Heart left ventricle (tissue), 16 donors: ENCODE data around the gene HES5. TPM values are rescaled to one million over a fixed set of nuclear protein-coding genes. Genes with fewer than 3 reads are reported as not detected.

Experiments
- ATAC-seq, 4 donors: fragments of 200-7000 bp; cut with Tn5 transposase; one replicate each; pipeline ENCODE4 v1.9.1; 2020 to 2022; ENCODE audit warnings: moderate library complexity in 4 of 4, mild to moderate bottlenecking in 3 of 4, moderate number of reproducible peaks in 1 of 4
- DNase-seq, 5 donors: peaks; one replicate each; pipeline ENCODE4 v3.0.0-alpha.2; 2020
- H3K27ac ChIP-seq, 12 donors: fragments of 200-600 bp; sonication (generic) in 4 of 12; one replicate each; pipeline versions ENCODE4 v1.5.0 to v1.8.0; 2016 to 2022; ENCODE audit warnings: mild to moderate bottlenecking in 2 of 12
- H3K27me3 ChIP-seq, 9 donors: fragments of 200-600 bp; sonication (generic) in 2 of 9; one replicate each; pipeline versions ENCODE4 v1.5.1 to v1.8.0; 2016 to 2022; ENCODE audit warnings: mild to moderate bottlenecking in 3 of 9
- H3K36me3 ChIP-seq, 9 donors: fragments of 200-600 bp; sonication (generic) in 2 of 9; one replicate each; pipeline versions ENCODE4 v1.5.0 to v1.8.0; 2018 to 2022; ENCODE audit warnings: mild to moderate bottlenecking in 2 of 9
- H3K4me1 ChIP-seq, 12 donors: fragments of 200-600 bp; sonication (generic) in 4 of 12; one replicate each; pipeline versions ENCODE4 v1.5.0 to v1.8.0; 2016 to 2022; ENCODE audit warnings: mild to moderate bottlenecking in 3 of 12
- H3K4me3 ChIP-seq, 12 donors: fragments of 200-600 bp; sonication (generic) in 4 of 12; one replicate each; pipeline versions ENCODE4 v1.5.0 to v1.8.0; 2017 to 2022; ENCODE audit warnings: mild to moderate bottlenecking in 9 of 12, moderate library complexity in 4 of 12
- H3K9me3 ChIP-seq, 12 donors: fragments of 200-600 bp; sonication (generic) in 4 of 12; one replicate each; pipeline versions ENCODE4 v1.5.0 to v1.8.0; 2016 to 2022; ENCODE audit warnings: mild to moderate bottlenecking in 1 of 12
- POLR2A ChIP-seq, 2 donors: fragments of 450-650 bp; IDR thresholded peaks; one replicate each; pipeline ENCODE4 v1.6.1; 2017; ENCODE audit warnings: antibody characterized with exemption in 2 of 2, mild to moderate bottlenecking in 2 of 2, moderate library complexity in 2 of 2
- WGBS, 4 donors: extraction: QIAGEN DNeasy Blood & Tissue Kit in 2 of 4; methylation state at CpG; one replicate each; pipeline versions ENCODE4 v1.1.5 to v1.1.7; 2013 to 2018; 5-methylcytosine and 5-hydroxymethylcytosine counted together
- intact Hi-C, 10 donors: fragments of 100-400 bp; cut with DNase I; formaldehyde crosslinking; loops; one replicate each; pipeline versions ENCODE4 v1.11.1 to v1.14.2; 2022
- polyA plus RNA-seq, 2 donors: library from polyadenylated mRNA; stranded (reverse); fragments of 200-250 nt; gene quantifications; one replicate each; pipeline ENCODE4 v1.2.3, GENCODE V29; 2013
- total RNA-seq, 9 donors: library from RNA; depleted of rRNA in 2 of 9; stranded (reverse); fragments of >200 nt in 2 of 9; fragmentation: NEBNext Ultra II Directional in 3 of 9; extraction: Animal tissue kit (Norgen Biotek cat#: 25700) in 3 of 9; gene quantifications; one replicate each; pipeline versions ENCODE4 v1.1.0 to v1.2.4, GENCODE V29; 2016 to 2023
- TF ChIP-seq, protein P1 (sequence below), 12 donors: fragments of 200-600 bp; sonication (generic) in 4 of 12; IDR thresholded peaks; one replicate each; pipeline versions ENCODE4 v1.5.0 to v1.8.0; 2018 to 2022; ENCODE audit warnings: antibody characterized with exemption in 12 of 12, mild to moderate bottlenecking in 5 of 12
- donor health status: ischemic (EF 13 %, LVEDD 7.1; RV severe dilation, severe dysfunction).
- donor health status: healthy with polysubstance abuse.
- donor health status: DM: no; HTN: yes; CAD: no.
- donor health status: DM: no; HTN: no; CAD: no.
- donor health status: ischemic (EF 25% LVEDD 6.9; RV normal size, moderate dysfunction).
- donor health status: ischemic (EF 25% LVEDD 5.7; RV mildly dilated, moderate dysfunction).
- donor health status: healthy.
- donor health status: DM: yes; HTN: yes; CAD: no.
- donor health status: ischemic (EF 35%, LVEDD 5.7; RV mildly dilated, moderate dysfunction).
- donor health status: nonischemic (EF 11% LVEDD 7.7; RV severe dilation, severe dysfunction).
- donor health status: DM: yes; HTN: yes; CAD: no.
- donor health status: PGD.
- donor health status: ischemic (EF 29% LVEDD 5.4; RV normal size, mild dysfunction).
- donor health status: nonischemic (EF 23%, LVEDD 6.1; RV moderate dilation, normal function).

The HES5 gene
- total and polyA plus RNA-seq, 11 donors, result 0.42 to 2.0 (median 1.2) TPM

DNA sequence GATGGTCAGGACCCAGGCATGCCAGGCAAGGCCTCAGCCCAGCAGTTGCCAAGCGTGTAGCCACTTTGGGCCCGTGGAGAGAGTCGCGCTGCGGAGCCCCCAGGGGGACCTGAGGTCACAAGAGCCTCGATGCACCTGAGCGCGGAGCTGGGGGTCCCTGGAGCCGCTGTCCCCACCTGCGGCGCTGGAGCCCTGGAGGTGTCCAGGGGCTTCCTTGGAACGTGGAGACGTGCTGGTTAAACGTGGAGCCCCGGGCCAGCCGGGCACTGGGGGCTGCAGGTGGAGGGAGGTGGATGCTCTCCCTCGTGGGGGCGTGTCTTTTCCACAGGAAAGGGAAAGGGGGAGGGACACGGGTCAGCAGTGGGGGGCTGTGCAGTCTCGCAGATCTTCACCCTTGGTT lies 50.9 kb downstream of the HES5 start:
- peaks cover 0 to 10% (median 0%) of the 10 kb centered on the region in 12 donors for H3K4me1 ChIP-seq
- DNase-seq (no peak), ATAC-seq (no peak)
- intact Hi-C loops, result no loop called here
- peaks cover 0 to 23% (median 0%) of the 10 kb centered on the region in 9 donors for H3K27me3 ChIP-seq
- TF ChIP-seq, protein P1, sequence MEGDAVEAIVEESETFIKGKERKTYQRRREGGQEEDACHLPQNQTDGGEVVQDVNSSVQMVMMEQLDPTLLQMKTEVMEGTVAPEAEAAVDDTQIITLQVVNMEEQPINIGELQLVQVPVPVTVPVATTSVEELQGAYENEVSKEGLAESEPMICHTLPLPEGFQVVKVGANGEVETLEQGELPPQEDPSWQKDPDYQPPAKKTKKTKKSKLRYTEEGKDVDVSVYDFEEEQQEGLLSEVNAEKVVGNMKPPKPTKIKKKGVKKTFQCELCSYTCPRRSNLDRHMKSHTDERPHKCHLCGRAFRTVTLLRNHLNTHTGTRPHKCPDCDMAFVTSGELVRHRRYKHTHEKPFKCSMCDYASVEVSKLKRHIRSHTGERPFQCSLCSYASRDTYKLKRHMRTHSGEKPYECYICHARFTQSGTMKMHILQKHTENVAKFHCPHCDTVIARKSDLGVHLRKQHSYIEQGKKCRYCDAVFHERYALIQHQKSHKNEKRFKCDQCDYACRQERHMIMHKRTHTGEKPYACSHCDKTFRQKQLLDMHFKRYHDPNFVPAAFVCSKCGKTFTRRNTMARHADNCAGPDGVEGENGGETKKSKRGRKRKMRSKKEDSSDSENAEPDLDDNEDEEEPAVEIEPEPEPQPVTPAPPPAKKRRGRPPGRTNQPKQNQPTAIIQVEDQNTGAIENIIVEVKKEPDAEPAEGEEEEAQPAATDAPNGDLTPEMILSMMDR (IDR thresholded peaks at IDR 0.05), result no peak
- TF ChIP-seq POLR2A (IDR thresholded peaks at IDR 0.05), result no peak
- no peaks in the 10 kb centered on the region for H3K36me3 ChIP-seq
- 63 to 76% (median 75%) methylated on average over 8 to 20 of the region's 20 CpGs for WGBS, 4 donors
- no peak overlapping the region for H3K27ac ChIP-seq
- no peak overlapping the region for H3K4me3 ChIP-seq
- H3K9me3 ChIP-seq, result no peaks in the 10 kb centered on the region

Other genes with a start within 250 kb of the HES5 start
- gene MORN1, start 138.7 kb downstream of the HES5 start, total RNA-seq, result 1 to 10 TPM; 2.4 to 8.2 (median 3.8) TPM
- 1 to 10 TPM; 2.2 to 4.0 TPM for gene MORN1, start 138.7 kb downstream of the HES5 start, polyA plus RNA-seq
- 100 to 1,000 TPM in 3 of 9 donors, 10 to 100 TPM in 6; 47.1 to 124 (median 78.3) TPM for gene RER1, start 138.4 kb downstream of the HES5 start, total RNA-seq
- 10 to 100 TPM; 43.3 to 92.4 TPM for gene RER1, start 138.4 kb downstream of the HES5 start, polyA plus RNA-seq
- gene PEX10, start 117.7 kb downstream of the HES5 start, total RNA-seq, result 10 to 100 TPM; 17.2 to 26.5 (median 18.9) TPM
- gene PEX10, start 117.7 kb downstream of the HES5 start, polyA plus RNA-seq, result 10 to 100 TPM; 14.7 to 18.6 TPM
- 1 to 10 TPM in 2 of 9 donors, under 1 TPM in 3, not detected in 4; 0.05 to 1.0 (median 0.36) TPM for gene PLCH2, start 54.0 kb downstream of the HES5 start, total RNA-seq
- under 1 TPM; 0.04 to 0.08 TPM for gene PLCH2, start 54.0 kb downstream of the HES5 start, polyA plus RNA-seq
- gene PANK4, start 3.7 kb downstream of the HES5 start, total RNA-seq, result 10 to 100 TPM; 27.2 to 43.0 (median 36.6) TPM
- 10 to 100 TPM; 31.4 to 33.1 TPM for gene PANK4, start 3.7 kb downstream of the HES5 start, polyA plus RNA-seq
- 10 to 100 TPM in 8 of 9 donors, 1 to 10 TPM in 1; 7.8 to 70.8 (median 14.3) TPM for gene TNFRSF14, start 26.1 kb upstream of the HES5 start, total RNA-seq
- gene TNFRSF14, start 26.1 kb upstream of the HES5 start, polyA plus RNA-seq, result 10 to 100 TPM; 13.6 to 22.5 TPM
- 10 to 100 TPM in 2 of 9 donors, 1 to 10 TPM in 7; 5.1 to 13.9 (median 7.2) TPM for gene PRXL2B, start 56.5 kb upstream of the HES5 start, total RNA-seq
- gene PRXL2B, start 56.5 kb upstream of the HES5 start, polyA plus RNA-seq, result 1 to 10 TPM; 8.6 to 9.2 TPM
- 1 to 10 TPM in 2 of 9 donors, under 1 TPM in 2, not detected in 5; 0.47 to 2.6 (median 1.6) TPM for gene MMEL1, start 102.8 kb upstream of the HES5 start, total RNA-seq
- gene MMEL1, start 102.8 kb upstream of the HES5 start, polyA plus RNA-seq, result 1 to 10 TPM in 1 of 2 donors, under 1 TPM in 1; 0.30 to 1.1 TPM